ENCODE measurements around the gene IRAK2. TPM values are rescaled to one million over a fixed set of nuclear protein-coding genes. Genes with fewer than 3 reads are reported as not detected.
"Not testable (repeated sequence)": the region's sequence is repeated elsewhere in the genome, so short reads cannot be mapped to it uniquely, and the experiment has no call there.

Gene IRAK2
- total RNA-seq, 1 donor from 2014 or later: 10.6 TPM

DNA sequence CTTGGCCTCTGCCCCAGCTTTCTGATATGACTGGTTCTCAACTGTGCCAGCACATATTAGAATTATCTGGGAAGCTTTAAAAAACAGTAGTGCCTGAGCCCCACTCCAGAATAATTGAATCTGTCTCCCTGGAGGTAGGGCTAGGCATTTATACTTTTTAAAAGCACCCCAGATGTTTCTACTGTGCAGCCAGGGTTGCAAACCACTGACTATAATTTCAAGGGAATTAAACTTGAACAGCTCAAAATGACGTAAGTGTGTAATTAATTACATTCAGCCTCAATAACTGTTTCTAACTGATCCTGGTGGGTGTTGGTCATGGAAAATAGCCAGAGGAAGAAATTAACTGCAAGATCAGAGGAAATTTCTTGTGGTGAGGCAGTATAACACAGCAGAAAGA, 4.4 kb upstream of the IRAK2 start:
- no peak for DNase-seq (ENCODE audit: extremely low spot score in 2 of 2)
- intact Hi-C loops (cut with DNase I): loop anchor here (10.0 kb wide), 1 partner anchor 64 kb away; no protein-coding TSS in a partner anchor
- Histone ChIP-seq H3K9me3 (no peaks in the 10 kb centered on the region), H3K4me1 (no peaks in the 10 kb centered on the region), H3K27me3 (no peaks in the 10 kb centered on the region), H3K4me3 (no peak overlapping the region), H3K36me3 (no peaks in the 10 kb centered on the region), H3K27ac (no peak overlapping the region)
- TF ChIP-seq POLR2AphosphoS5 (IDR thresholded peaks at IDR 0.05; ENCODE audit: insufficient read depth in 1 of 2, low read depth in 1 of 2) (no peak), POLR2A (IDR thresholded peaks at IDR 0.05) (no peak)

- Histone ChIP-seq H3K27ac (no peak overlapping the region), H3K9me3 (no peaks in the 10 kb centered on the region), H3K4me3 (no peak overlapping the region), H3K27me3 (no peaks in the 10 kb centered on the region), H3K4me1 (peaks cover 3% of the 10 kb centered on the region), H3K36me3 (no peaks in the 10 kb centered on the region)
- intact Hi-C loops (cut with DNase I): loop anchor here (10.0 kb wide), 1 partner anchor 64 kb away; no protein-coding TSS in a partner anchor
- DNase-seq (ENCODE audit: extremely low spot score in 2 of 2): no peak
- TF ChIP-seq POLR2A (IDR thresholded peaks at IDR 0.05) (no peak), POLR2AphosphoS5 (IDR thresholded peaks at IDR 0.05; ENCODE audit: insufficient read depth in 1 of 2, low read depth in 1 of 2) (no peak)
- TF ChIP-seq, protein P1, sequence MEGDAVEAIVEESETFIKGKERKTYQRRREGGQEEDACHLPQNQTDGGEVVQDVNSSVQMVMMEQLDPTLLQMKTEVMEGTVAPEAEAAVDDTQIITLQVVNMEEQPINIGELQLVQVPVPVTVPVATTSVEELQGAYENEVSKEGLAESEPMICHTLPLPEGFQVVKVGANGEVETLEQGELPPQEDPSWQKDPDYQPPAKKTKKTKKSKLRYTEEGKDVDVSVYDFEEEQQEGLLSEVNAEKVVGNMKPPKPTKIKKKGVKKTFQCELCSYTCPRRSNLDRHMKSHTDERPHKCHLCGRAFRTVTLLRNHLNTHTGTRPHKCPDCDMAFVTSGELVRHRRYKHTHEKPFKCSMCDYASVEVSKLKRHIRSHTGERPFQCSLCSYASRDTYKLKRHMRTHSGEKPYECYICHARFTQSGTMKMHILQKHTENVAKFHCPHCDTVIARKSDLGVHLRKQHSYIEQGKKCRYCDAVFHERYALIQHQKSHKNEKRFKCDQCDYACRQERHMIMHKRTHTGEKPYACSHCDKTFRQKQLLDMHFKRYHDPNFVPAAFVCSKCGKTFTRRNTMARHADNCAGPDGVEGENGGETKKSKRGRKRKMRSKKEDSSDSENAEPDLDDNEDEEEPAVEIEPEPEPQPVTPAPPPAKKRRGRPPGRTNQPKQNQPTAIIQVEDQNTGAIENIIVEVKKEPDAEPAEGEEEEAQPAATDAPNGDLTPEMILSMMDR (IDR thresholded peaks at IDR 0.05): no peak
Observed at GRCh38 chr3:10160925-10161324, 3.8 kb upstream of the IRAK2 start.

- intact Hi-C loops (cut with DNase I): loop anchor here (10.0 kb wide), 1 partner anchor 63 kb away; no protein-coding TSS in a partner anchor
- no peaks in the 10 kb centered on the region for H3K36me3 ChIP-seq
- H3K4me1 ChIP-seq: peaks cover 9% of the 10 kb centered on the region
- no peaks in the 10 kb centered on the region for H3K27me3 ChIP-seq
- H3K27ac ChIP-seq: no peak overlapping the region
- DNase-seq (ENCODE audit: extremely low spot score in 2 of 2): no peak
- TF ChIP-seq POLR2AphosphoS5 (IDR thresholded peaks at IDR 0.05; ENCODE audit: insufficient read depth in 1 of 2, low read depth in 1 of 2) (no peak), POLR2A (IDR thresholded peaks at IDR 0.05) (no peak)
- TF ChIP-seq, protein P1 (IDR thresholded peaks at IDR 0.05): no peak
- no peaks in the 10 kb centered on the region for H3K9me3 ChIP-seq
- H3K4me3 ChIP-seq: no peak overlapping the region
Observed at GRCh38 chr3:10162185-10162584, 2.5 kb upstream of the IRAK2 start.

DNA sequence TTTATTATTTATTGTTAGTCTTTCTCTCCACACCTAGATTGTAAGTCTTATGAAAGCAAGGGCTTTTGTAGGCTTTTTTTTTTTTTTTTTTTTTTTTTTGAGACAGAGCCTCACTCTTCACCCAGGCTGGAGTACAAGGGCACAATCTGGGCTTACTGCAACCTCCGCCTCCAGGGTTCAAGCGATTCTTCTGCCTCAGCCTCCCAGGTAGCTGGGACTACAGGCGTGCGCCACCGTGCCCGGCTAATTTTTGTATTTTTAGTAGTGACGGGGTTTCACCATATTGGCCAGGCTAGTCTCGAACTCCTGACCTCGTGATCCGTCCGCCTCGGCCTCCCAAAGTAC, 546 bp upstream of the IRAK2 start:
- Histone ChIP-seq H3K4me3 (peak overlapping the region; percentile 59 to 78), H3K27ac (peak overlapping the region; percentile 50)
- H3K4me1 ChIP-seq; H3K9me3 ChIP-seq; H3K36me3 ChIP-seq; H3K27me3 ChIP-seq; DNase-seq (ENCODE audit: extremely low spot score in 2 of 2): not testable (repeated sequence)
- intact Hi-C loops (cut with DNase I): loop anchor here (10.0 kb wide), 1 partner anchor 61 kb away; no protein-coding TSS in a partner anchor

- DNase-seq (ENCODE audit: extremely low spot score in 2 of 2): no peak
- H3K27me3 ChIP-seq: no peaks in the 10 kb centered on the region
- intact Hi-C loops (cut with DNase I): loop anchor here (10.0 kb wide), 1 partner anchor 59 kb away; no protein-coding TSS in a partner anchor
- H3K9me3 ChIP-seq: no peaks in the 10 kb centered on the region
- no peak overlapping the region for H3K4me3 ChIP-seq
- TF ChIP-seq, protein P1 (IDR thresholded peaks at IDR 0.05): no peak
- no peak for TF ChIP-seq POLR2AphosphoS5 (IDR thresholded peaks at IDR 0.05; ENCODE audit: insufficient read depth in 1 of 2, low read depth in 1 of 2)
- no peak for TF ChIP-seq POLR2A (IDR thresholded peaks at IDR 0.05)
- no peak overlapping the region for H3K27ac ChIP-seq
- H3K4me1 ChIP-seq: peaks cover 9% of the 10 kb centered on the region
- no peaks in the 10 kb centered on the region for H3K36me3 ChIP-seq
Observed at GRCh38 chr3:10166213-10166604, 1.5 kb downstream of the IRAK2 start.

DNA sequence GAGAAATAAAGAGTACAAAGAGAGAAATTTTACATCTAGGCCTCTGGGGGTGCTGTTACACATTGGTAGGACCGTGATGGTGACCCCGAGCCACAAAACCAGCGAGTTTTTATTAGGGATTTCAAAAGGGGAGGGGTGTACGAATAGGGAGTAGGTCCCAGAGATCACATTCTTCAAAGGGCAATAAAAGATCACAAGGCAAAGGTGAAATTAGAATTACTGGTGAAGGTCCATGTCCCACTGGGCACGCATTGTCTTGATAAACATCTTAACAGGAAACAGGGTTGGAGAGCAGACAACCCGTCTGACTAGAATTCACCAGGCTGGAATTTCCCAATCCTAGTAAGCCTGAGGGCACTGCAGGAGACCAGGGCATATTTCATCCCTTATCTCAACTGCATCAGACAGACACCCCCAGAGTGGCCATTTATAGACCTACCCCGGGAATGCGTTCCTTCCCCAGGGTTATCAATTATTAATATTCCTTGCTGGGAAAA, 4.3 kb downstream of the IRAK2 start:
- Histone ChIP-seq H3K36me3 (no peaks in the 10 kb centered on the region), H3K4me3 (no peak overlapping the region), H3K9me3 (no peaks in the 10 kb centered on the region), H3K27me3 (no peaks in the 10 kb centered on the region), H3K27ac (no peak overlapping the region), H3K4me1 (peaks cover 20% of the 10 kb centered on the region)
- no peak for DNase-seq (ENCODE audit: extremely low spot score in 2 of 2)
- intact Hi-C loops (cut with DNase I): loop anchor here (10.0 kb wide), 1 partner anchor 56 kb away; no protein-coding TSS in a partner anchor
- TF ChIP-seq POLR2A (IDR thresholded peaks at IDR 0.05) (no peak), POLR2AphosphoS5 (IDR thresholded peaks at IDR 0.05; ENCODE audit: insufficient read depth in 1 of 2, low read depth in 1 of 2) (peak in 1 of 2 donors; percentile 23)
- TF ChIP-seq, protein P1 (IDR thresholded peaks at IDR 0.05): no peak
